Vagina (tissue), 2 donors: Measurements from ENCODE around the gene NUP88.

ENCODE experiments used
- POLR2A ChIP-seq, 2 donors: fragments of 450-650 bp; IDR thresholded peaks; one replicate each; pipeline ENCODE4 v1.6.1; 2017; ENCODE audit warnings: antibody characterized with exemption in 2 of 2, mild to moderate bottlenecking in 2 of 2, moderate library complexity in 2 of 2
- POLR2AphosphoS5 ChIP-seq, 2 donors: sonication (generic); formaldehyde crosslinking; IDR thresholded peaks; one replicate each; pipeline ENCODE4 v1.9.0; 2017; ENCODE audit warnings: antibody characterized with exemption in 2 of 2, mild to moderate bottlenecking in 2 of 2, low read depth in 1 of 2; ENCODE audit not compliant: insufficient read depth in 1 of 2
- TF ChIP-seq, protein P1 (sequence below), 3 experiments: fragments of 450-650 bp in 2 of 3; fragments of 200-600 bp in 1 of 3; sonication (generic) in 1 of 3; IDR thresholded peaks; one replicate each; pipeline ENCODE4 v1.5.1; 2017 to 2019; ENCODE audit warnings: antibody characterized with exemption in 3 of 3, mild to moderate bottlenecking in 2 of 3, moderate library complexity in 2 of 3

- TF ChIP-seq POLR2A (IDR thresholded peaks at IDR 0.05) (no peak), POLR2AphosphoS5 (IDR thresholded peaks at IDR 0.05; ENCODE audit: insufficient read depth in 1 of 2, low read depth in 1 of 2) (no peak)
- TF ChIP-seq, protein P1, sequence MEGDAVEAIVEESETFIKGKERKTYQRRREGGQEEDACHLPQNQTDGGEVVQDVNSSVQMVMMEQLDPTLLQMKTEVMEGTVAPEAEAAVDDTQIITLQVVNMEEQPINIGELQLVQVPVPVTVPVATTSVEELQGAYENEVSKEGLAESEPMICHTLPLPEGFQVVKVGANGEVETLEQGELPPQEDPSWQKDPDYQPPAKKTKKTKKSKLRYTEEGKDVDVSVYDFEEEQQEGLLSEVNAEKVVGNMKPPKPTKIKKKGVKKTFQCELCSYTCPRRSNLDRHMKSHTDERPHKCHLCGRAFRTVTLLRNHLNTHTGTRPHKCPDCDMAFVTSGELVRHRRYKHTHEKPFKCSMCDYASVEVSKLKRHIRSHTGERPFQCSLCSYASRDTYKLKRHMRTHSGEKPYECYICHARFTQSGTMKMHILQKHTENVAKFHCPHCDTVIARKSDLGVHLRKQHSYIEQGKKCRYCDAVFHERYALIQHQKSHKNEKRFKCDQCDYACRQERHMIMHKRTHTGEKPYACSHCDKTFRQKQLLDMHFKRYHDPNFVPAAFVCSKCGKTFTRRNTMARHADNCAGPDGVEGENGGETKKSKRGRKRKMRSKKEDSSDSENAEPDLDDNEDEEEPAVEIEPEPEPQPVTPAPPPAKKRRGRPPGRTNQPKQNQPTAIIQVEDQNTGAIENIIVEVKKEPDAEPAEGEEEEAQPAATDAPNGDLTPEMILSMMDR (IDR thresholded peaks at IDR 0.05): no peak
These were observed 38.8 kb downstream of the NUP88 start for GRCh38 chr17:5380491-5381135.
